Choroid plexus epithelial cell (primary cell): Measurements from ENCODE around the gene KCNN2.

Experiments used
- DNase-seq: peaks from one replicate; pipeline ENCODE4 v3.0.0-alpha.2; 2010; ENCODE audit warnings: low read depth
- H3K4me3 ChIP-seq: 2 replicates; pipeline ENCODE4 v1.5.1; 2011; ENCODE audit warnings: low read depth, mild to moderate bottlenecking, control low read depth, low read length, moderate library complexity
- CTCF ChIP-seq: conservative IDR thresholded peaks from 2 replicates; pipeline ENCODE4 v1.5.1; 2011; ENCODE audit warnings: low read depth, mild to moderate bottlenecking, control low read depth, inconsistent platforms, low read length, moderate library complexity

The KCNN2 gene

GRCh38 chr5:114361724-114362196, at the start of gene KCNN2:
Gene KCNN2, plus strand, starts transcription at chr5:114362070. Its CDS starts 70 bp downstream, at chr5:114362140.
- peak; percentile 35 for DNase-seq
- H3K4me3 ChIP-seq, result peak within 1 kb of the TSS; percentile 33
- TF ChIP-seq CTCF, result no peak

GRCh38 chr5:114312658-114313057, 49.2 kb upstream of the KCNN2 start:
- no peak overlapping the region for H3K4me3 ChIP-seq
- TF ChIP-seq CTCF, result no peak

GRCh38 chr5:114314061-114314460, 47.8 kb upstream of the KCNN2 start:
- no peak for TF ChIP-seq CTCF
- no peak for DNase-seq
- no peak overlapping the region for H3K4me3 ChIP-seq

More at GRCh38 chr5:114312658-114313057, 49.2 kb upstream of the KCNN2 start:
- no peak for DNase-seq

- H3K4me3 ChIP-seq, result no peak overlapping the region
- TF ChIP-seq CTCF, result no peak
- no peak for DNase-seq
Measured at GRCh38 chr5:114316167-114316566, 45.7 kb upstream of the KCNN2 start.

- no peak for TF ChIP-seq CTCF
- no peak overlapping the region for H3K4me3 ChIP-seq
- no peak for DNase-seq
Measured at GRCh38 chr5:114317751-114318150, 44.1 kb upstream of the KCNN2 start.

- no peak overlapping the region for H3K4me3 ChIP-seq
- DNase-seq, result no peak
- TF ChIP-seq CTCF, result no peak
Measured at GRCh38 chr5:114319236-114319635, 42.6 kb upstream of the KCNN2 start.

- no peak for TF ChIP-seq CTCF
- H3K4me3 ChIP-seq, result no peak overlapping the region
- DNase-seq, result no peak
Measured at GRCh38 chr5:114319821-114320220, 42.0 kb upstream of the KCNN2 start.
